ENCODE measurements around the gene PLA2G4B. TPM values are rescaled to one million over a fixed set of nuclear protein-coding genes. Genes with fewer than 3 reads are reported as not detected.

The PLA2G4B gene
- total RNA-seq, 2 donors from 2014 or later, result 8.3 to 9.4 TPM

DNA sequence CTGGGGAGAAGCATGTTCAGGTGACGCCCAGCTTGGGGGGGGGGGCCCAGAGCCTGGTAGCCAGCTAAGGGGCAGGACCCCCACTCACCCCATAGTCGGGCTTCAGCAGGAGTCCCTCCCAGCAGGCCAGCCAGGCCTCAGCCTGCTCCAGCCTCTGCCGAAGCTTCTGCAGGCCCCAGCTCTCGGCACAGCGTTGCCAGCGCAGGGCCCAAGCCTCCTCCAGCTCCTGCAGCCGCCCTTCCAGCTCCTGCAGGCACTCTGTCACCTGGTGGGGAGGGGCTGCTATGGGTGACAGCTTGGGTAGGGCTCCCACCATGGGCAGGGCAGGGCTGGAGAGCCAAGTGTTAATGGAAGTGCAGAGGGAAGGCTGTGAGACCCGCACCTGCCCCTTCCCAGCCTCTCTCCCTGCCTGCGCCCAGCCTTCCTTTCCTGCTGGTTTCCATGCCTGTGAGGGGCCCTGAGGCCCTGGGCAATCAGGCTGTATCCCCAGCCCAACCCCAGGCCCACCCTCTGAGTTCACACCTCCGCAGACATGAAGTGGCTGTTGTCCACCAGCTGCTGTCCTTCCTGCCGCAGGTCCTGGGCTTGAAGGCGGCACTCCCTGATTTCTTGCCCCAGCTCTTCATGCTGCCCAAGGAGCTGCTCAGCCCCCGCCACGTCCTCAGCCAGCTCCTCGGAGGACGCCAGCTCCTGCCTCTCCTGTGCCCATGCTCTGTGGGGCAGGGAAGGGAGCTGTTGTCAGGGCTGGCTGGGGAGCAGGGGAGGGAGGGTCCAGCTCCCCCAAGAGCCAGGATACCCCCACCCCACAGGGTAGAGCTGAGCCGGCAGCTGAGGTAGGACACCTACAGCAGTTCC lies 14.3 kb downstream of the PLA2G4B start:
- H3K27ac Mint-ChIP-seq, result no peak overlapping the region
- no peaks in the 10 kb centered on the region for H3K36me3 Mint-ChIP-seq
- ATAC-seq (no peak), DNase-seq (ENCODE audit: low spot score in 2 of 2) (no peak)
- no peaks in the 10 kb centered on the region for H3K9me3 Mint-ChIP-seq

DNA sequence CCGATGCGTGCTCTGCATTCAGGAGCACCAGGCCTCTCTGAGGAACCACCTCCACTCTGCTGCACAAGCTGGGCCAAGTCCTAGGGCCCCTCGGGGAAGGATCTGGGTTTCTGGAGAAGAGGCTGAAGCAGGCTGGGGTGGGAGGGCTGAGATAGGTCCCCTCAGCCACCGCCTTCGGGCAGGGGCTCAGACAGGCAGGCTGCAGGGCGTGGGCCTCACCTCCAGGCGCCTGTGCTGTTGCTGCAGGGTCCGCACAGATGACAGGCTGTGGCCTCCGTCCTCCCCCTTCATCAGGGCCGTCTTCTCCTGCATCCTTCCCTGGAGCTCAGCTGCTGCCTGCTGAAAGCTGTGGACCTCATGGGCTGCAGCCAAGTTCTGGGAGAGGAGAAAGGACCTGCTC lies 15.2 kb downstream of the PLA2G4B start:
- no peak for ATAC-seq
- Mint-ChIP-seq H3K36me3 (no peaks in the 10 kb centered on the region), H3K27ac (no peak overlapping the region), H3K9me3 (no peaks in the 10 kb centered on the region)
- DNase-seq (ENCODE audit: low spot score in 2 of 2), result no peak

DNA sequence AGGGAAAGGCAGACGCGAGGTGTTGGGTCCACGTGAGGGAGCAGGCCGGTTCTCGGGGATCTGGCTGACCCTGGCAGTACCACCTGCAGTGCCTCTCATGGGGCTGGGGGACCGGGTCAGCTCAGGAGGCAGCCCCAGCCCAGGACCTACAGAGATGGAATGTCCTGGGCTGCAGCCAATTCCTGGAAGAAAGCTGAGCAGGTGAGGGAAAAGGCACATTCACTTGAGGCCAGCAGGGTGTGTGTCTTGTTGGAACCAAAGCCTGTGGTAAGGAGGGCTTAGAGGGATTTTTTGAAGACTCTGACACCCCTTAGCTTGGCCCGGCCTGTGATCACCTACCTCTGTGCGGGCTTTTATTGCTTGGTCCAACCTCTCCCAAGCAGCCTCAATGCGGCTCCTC lies 15.8 kb downstream of the PLA2G4B start:
- H3K9me3 Mint-ChIP-seq, result no peaks in the 10 kb centered on the region
- no peaks in the 10 kb centered on the region for H3K36me3 Mint-ChIP-seq
- no peak overlapping the region for H3K27ac Mint-ChIP-seq
- no peak for DNase-seq (ENCODE audit: low spot score in 2 of 2)
- ATAC-seq, result no peak

DNA sequence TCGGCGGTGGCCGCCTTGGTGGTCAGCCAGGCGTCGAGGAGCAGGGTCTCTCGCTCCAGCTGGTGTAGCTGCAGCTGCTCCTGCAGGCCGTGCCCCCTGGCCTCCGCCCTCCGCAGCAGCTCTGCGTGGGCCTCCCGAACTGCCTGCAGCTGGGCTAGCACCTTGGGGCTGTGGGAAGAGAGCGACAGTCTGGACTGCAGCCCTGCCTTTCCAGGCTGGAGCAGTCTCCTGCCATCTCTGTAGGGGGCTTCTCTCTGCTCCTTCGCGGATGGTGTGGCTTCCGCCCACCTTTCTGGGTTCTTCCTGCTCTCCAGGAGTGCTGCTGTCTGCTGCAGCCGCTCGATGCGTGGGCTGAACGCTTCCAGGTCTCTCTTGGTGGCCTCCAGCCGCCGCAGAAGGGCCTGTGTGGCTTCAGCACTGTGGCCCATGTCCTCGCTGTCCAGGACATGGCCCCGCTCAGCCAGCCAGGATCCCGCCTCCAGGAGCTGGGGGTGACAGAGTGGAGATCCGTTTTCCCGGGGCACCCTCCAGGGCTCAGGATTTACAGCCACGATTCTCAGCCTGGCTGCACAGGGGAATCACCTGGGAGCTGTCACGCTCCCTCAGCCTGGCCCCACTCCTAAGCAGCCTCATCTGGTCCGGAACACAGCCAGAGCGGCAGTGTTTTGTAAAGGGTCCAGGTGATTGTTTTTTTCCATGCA lies 16.8 kb downstream of the PLA2G4B start:
- no peak for DNase-seq (ENCODE audit: low spot score in 2 of 2)
- Mint-ChIP-seq H3K27ac (peak overlapping the region; percentile 36 to 44), H3K9me3 (no peaks in the 10 kb centered on the region), H3K36me3 (no peaks in the 10 kb centered on the region)
- no peak for ATAC-seq

DNA sequence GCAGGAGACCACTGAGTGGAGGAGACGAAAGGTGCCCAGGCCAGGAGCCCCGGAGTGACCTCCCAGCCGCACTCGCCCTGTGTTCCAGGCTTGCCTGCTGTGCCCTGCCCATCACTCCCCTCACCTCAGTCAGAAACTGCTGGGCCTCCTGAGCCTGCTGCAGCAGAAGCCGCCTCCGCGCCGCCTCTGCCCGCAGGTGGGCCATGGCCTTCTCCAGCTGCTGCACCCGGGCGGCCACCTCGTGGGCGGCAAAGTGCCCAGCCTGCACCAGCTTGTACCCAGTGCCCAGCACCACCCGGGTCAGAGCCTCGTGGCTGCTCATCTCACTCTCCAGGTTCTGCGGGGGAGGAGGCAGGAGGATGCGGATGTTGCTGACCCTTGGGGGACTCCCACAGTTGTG lies 17.6 kb downstream of the PLA2G4B start:
- no peak for DNase-seq (ENCODE audit: low spot score in 2 of 2)
- no peaks in the 10 kb centered on the region for H3K36me3 Mint-ChIP-seq
- H3K27ac Mint-ChIP-seq, result no peak overlapping the region
- ATAC-seq, result no peak
- H3K9me3 Mint-ChIP-seq, result no peaks in the 10 kb centered on the region

DNA sequence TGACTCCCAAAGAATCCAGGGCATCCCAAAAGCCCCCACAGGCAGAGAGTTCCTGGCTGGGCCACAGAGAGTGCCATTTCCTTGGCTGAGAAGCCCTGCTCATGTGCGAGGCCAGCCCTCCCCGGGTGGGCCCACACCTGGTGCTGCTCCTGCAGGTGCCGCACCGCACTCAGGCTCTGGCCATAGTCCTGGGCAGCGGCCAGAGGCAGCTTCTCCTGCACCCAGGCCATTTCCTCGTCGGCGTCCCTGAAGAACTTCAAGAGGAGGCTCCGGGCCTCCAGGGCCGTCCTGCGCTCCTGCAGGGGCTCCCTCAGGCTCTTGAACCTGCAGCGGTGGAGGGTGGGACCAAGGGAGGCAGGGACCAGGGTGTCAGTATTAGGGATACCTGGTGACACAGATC lies 18.1 kb downstream of the PLA2G4B start:
- Mint-ChIP-seq H3K27ac (no peak overlapping the region), H3K36me3 (no peaks in the 10 kb centered on the region), H3K9me3 (no peaks in the 10 kb centered on the region)
- DNase-seq (ENCODE audit: low spot score in 2 of 2) (no peak), ATAC-seq (no peak)

DNA sequence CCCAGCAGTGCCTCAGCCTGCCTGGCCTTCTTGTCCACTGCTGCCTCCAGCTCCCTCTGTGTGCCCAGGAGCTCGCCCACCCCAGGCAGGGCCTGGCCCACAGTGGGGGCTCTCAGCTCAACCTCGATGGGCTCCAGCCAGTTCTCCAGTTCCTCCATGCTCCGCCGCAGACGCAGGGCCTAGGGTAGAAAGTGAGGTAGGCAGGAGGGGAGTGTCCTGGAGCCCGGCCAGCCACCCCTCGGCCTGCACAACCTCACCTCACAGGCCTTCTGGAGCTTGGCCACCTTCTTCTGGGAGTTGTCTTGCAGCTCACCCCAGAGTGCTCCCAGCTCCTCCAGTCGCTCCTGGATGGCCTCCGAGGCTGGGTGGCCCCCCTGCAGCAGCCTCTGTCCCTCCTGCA lies 18.7 kb downstream of the PLA2G4B start:
- H3K9me3 Mint-ChIP-seq, result no peaks in the 10 kb centered on the region
- no peaks in the 10 kb centered on the region for H3K36me3 Mint-ChIP-seq
- no peak for DNase-seq (ENCODE audit: low spot score in 2 of 2)
- no peak overlapping the region for H3K27ac Mint-ChIP-seq
- no peak for ATAC-seq

DNA sequence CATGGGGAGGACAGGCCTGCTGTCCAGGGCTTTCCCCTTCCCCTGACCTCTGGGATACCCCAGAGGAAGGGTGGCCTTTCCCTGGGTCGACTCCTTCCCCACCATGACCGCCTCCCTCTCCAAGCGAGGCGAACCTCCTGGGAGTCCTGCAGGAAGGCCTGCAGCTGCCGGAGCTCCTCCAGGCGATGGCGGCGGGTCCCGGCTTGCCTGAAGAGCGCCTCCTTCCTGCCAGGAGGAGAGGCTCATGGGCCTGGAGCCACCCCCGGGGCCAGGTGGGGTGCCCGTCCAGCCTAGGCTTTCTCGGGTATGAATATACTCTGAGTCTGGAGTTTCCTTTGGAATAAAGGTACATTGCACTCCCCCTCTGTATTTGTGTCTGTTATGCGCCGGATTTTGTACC lies 20.1 kb downstream of the PLA2G4B start:
- no peaks in the 10 kb centered on the region for H3K36me3 Mint-ChIP-seq
- no peak overlapping the region for H3K27ac Mint-ChIP-seq

DNA sequence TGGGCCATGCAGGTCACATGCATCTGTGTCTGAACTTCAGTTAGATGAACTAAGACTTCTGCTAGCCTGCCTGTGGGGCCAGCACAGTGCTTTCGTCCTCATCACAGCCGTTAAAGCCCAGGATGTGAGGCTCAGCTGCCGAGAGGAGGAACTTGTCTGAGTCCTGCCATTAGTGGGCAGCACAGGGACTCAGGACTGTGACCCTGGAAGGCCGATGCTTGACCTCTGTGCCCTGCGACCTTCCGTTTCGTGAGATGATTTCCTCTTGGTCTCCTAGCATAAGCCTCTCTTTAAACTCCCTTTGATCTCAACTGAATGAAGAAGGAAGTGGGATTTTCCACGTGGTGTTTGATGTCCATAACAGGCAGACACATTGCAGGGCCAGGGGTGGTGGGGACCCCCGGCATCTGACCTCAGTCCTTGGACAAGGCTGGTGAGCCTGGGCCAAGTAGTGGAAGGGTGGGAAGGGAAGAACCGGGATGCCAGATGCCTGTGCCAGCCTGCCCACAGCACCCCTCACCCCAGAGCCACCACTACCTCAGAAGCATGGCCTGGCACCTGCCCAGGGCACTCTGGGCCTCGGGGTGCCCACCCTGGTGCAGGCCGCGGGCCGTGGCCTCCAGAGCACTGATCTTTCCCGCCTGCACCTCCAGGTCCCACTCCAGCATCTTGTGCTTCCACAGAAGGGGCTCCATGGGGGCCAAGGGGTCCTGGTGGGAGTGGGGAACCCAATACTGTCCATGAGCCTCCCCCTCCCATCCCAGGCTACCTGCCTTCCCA lies 21.6 kb downstream of the PLA2G4B start:
- no peak for ATAC-seq
- DNase-seq (ENCODE audit: low spot score in 2 of 2), result no peak
- Mint-ChIP-seq H3K36me3 (no peaks in the 10 kb centered on the region), H3K27ac (peak overlapping the region in 1 of 2 donors; percentile 50), H3K9me3 (no peaks in the 10 kb centered on the region)

More for the DNA sequence above, 20.1 kb downstream of the PLA2G4B start:
- DNase-seq (ENCODE audit: low spot score in 2 of 2), result no peak
- H3K9me3 Mint-ChIP-seq, result no peaks in the 10 kb centered on the region
- no peak for ATAC-seq

DNA sequence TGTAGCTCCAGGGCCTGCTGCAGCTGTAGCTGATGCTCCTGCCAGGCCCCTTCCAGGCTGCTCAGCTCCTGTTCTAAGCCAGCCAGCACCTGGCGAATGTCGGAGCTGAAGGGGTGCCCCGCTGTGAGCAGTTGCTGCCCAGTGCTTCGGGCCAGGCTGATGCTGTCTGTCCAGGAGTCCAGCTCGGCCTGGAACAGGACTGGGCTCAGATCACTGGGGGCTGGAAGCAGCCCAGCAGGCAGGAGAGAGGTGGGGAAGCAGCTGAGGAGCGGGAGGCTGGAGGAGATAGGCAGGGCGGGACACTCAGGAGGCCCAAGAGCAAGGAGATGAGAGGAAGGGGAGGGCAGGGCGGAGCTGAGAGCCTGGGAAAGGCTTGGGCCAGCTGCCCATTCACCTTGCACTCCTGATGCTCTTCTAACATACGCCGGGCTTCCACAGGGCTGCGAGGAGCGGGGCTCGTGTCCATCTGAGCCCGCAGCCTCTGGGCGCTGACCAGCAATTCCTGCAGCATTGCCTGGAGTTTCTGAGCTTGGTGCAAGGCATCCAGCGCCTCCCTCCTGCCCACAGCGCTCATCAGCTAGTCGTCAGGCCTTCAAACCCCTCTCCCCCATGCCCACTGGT lies 23.2 kb downstream of the PLA2G4B start:
- Mint-ChIP-seq H3K36me3 (no peaks in the 10 kb centered on the region), H3K9me3 (no peaks in the 10 kb centered on the region), H3K27ac (no peak overlapping the region)
- ATAC-seq (no peak), DNase-seq (ENCODE audit: low spot score in 2 of 2) (no peak)

DNA sequence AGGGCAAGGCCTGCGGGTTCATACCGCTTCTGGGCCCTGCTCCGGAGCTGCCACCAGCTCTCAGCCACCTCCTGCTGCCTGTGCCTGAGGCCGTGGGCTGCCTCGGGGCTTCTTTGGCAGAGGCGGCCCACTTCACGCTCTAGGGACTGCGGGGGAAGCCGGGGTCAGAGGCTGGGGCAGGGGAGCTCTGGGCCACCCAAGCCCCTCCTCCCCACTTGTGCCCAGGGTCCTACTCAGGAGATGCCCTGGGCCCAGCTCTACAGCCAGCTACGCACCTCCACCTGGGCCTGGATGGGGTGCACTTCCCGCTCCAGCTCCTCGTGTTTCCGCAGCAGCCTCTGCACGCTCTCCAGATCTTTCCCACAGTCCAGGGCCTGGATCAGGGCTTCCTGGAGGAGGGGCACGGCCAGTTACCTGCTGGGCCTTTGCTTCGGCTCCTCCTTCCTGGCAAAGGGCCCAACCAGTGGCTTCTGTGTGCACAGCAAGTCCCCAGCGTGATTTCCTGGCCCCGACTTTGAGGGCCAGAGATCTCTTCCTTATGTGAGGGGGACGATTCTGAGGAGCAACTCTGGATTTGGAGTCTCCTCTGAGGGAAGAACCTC lies 24.0 kb downstream of the PLA2G4B start:
- no peaks in the 10 kb centered on the region for H3K9me3 Mint-ChIP-seq
- no peaks in the 10 kb centered on the region for H3K36me3 Mint-ChIP-seq
- DNase-seq (ENCODE audit: low spot score in 2 of 2), result no peak
- no peak overlapping the region for H3K27ac Mint-ChIP-seq
- ATAC-seq, result no peak

DNA sequence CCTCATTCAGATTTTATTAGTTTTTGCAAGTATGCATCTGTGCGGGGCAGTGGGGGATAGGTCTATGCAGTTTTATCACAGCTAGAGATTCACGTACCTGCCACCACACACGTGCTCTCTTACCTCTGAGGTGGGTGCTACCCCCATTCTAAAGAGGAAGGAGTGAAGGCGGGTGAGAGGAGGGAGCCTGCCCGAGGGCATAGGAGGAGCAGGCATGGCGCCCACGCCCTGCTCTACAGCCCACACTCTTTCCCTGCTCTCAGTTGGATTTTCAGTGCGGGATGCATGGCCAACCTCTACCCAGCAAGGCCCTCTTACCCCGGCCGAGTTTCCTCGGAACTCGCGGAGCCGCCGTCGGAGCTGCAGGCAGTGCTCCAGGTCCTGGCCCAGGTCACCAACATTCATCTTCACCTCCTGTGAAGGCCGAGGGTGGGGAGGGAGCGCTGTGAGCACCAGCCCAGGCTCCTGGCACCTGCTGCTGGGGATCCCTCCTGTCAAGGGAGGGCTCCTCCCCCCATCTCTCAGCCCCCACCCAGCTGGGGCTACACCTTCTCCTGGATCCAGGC lies 26.9 kb downstream of the PLA2G4B start:
- DNase-seq (ENCODE audit: low spot score in 2 of 2) (no peak), ATAC-seq (no peak)
- no peaks in the 10 kb centered on the region for H3K36me3 Mint-ChIP-seq
- H3K27ac Mint-ChIP-seq, result no peak overlapping the region
- no peaks in the 10 kb centered on the region for H3K9me3 Mint-ChIP-seq

DNA sequence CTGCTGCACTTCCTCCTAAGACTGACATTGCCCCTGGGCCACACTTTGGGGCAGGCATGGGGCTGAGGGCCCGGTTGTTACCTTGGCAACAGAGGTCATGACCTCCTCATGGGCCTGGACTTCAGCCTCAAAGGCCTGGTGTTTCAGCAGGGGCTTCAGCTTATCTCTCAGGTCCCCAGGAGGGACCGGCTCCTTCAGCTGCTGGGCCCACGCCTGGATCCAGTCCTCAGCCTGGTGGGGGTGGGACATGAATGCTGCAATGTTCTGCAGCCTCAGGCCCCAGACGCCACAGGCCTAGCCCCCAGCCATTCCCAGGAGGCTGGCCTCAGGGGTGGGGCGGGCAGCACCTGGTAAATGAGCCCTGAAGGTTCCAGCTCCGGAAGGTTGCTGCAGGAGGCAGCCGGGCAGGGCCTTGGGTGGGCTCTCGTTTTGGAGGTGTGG lies 27.6 kb downstream of the PLA2G4B start:
- Mint-ChIP-seq H3K27ac (no peak overlapping the region), H3K36me3 (no peaks in the 10 kb centered on the region), H3K9me3 (no peaks in the 10 kb centered on the region)
- DNase-seq (ENCODE audit: low spot score in 2 of 2) (no peak), ATAC-seq (no peak)

DNA sequence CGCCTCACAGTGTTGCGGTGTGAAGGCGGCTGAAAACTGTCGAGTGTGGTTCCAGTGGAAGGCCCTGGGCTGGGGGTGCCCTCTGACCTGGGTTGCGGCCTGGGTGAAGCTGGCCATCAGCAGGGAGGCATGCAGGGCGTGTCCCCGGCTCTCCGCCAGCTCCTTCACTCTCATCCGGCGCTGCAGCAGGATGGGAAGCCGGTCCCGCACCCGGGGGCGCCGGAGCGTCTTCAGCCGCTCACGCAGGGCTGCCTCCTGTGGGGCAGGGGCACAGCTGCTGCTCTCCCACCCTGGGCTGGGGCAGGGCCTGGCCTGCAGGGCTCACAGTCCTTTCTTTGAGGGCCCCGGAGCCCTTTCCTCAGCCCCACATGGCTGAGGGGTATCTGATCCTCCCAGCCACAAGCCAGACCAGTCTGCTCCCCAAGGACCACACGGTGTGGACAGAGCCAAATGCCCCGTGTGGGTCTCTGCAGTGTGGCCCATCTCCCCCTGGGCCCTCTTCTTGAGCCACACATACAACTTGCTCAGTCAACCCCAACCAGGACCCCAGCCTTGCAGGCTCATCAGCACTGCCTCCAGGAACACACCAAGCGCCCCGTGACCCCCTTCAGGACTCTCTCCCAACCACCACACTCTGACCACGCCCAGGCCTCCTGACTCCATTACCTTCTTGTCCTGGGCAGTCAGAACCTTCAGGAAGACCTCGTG lies 28.4 kb downstream of the PLA2G4B start:
- ATAC-seq (no peak), DNase-seq (ENCODE audit: low spot score in 2 of 2) (no peak)
- Mint-ChIP-seq H3K9me3 (no peaks in the 10 kb centered on the region), H3K27ac (peak overlapping the region in 1 of 2 donors; percentile 57), H3K36me3 (no peaks in the 10 kb centered on the region)

DNA sequence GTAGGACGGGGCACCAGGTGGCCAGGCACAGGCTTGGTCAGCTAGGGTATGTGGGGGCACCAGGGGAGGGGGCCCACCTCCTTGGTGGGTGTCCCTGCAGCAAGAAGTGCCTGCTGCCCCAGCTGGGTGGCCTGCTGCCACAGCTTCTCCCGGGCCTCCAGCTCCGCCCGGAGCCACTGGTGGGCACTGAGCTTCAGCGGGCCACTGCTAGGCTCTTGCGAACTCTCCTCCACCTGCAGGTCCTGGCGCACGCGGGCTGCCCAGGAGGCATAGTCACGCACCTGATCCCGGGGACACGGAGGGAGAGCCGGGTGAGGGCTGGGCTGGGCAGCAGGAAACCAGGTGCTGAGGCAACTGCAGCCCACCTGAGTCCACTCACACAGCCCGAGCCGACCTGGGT lies 29.7 kb downstream of the PLA2G4B start:
- Mint-ChIP-seq H3K27ac (no peak overlapping the region), H3K36me3 (no peaks in the 10 kb centered on the region), H3K9me3 (no peaks in the 10 kb centered on the region)
- no peak for DNase-seq (ENCODE audit: low spot score in 2 of 2)
- no peak for ATAC-seq
